IPS DF 19.7 (cell line): Measurements from ENCODE around the gene CST11.
A peak's percentile ranks its signal among the peaks of the same experiment; 100 is the strongest.

ENCODE experiments used
- DNase-seq: peaks from one replicate; pipeline ENCODE4 v3.0.0-alpha.2; 2013; ENCODE audit warnings: low read depth, low spot score

The CST11 gene

GRCh38 chr20:23420943-23421931 is 31.4 kb downstream of the CST11 start, which contains the start of gene NAPB:
NAPB (minus strand) TSS chr20:23421488; CDS start chr20:23421402, 86 bp downstream.
- peak; percentile 79 for DNase-seq

DNA sequence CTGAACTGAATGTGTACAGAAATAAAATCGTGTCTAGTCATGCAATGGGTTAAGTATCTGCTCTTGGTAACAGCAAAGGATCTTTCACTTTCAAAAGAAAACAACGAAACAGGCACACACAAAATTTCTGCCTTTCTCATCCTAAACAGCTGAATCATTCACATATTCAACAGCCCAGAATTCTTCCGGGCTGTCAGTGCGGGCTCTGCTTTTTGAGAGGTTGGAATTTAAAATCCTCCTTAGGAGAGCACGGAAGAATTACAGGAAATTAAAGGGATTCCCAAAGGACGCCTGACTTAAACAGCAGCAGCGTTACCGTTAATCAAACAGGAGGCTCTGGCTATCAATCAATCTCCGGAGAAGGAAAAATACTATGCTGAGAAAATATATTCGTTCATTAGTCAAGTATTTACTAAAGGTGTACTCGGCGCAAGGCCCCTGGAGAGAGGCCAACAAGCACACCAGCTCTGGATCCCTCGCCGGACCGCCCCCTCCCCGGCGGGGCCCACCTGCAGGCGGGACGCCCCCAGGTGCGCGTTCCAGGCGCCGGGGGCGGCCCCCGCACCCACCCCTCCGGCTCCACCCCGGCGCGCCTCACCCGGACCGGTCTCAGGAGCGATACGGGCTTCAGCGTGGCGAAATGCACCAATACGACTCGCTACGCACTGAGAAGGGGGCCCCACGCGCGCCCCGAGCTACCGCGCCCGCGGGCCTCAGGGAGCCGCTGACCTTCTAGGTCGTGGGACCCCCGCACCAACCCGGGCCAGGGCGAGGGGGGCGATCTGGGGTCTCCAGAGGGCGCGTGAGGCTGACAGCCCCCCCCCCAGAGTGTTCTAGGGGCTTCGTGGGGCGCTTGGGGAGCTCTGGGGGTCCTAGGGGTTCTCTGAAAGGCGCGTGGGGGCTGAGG is 32.4 kb downstream of the CST11 start:
- DNase-seq: no peak

- DNase-seq: no peak
Observed at GRCh38 chr20:23419657-23419994, 33.0 kb downstream of the CST11 start.

GRCh38 chr20:23417861-23418260 is 34.8 kb downstream of the CST11 start:
- no peak for DNase-seq

DNA sequence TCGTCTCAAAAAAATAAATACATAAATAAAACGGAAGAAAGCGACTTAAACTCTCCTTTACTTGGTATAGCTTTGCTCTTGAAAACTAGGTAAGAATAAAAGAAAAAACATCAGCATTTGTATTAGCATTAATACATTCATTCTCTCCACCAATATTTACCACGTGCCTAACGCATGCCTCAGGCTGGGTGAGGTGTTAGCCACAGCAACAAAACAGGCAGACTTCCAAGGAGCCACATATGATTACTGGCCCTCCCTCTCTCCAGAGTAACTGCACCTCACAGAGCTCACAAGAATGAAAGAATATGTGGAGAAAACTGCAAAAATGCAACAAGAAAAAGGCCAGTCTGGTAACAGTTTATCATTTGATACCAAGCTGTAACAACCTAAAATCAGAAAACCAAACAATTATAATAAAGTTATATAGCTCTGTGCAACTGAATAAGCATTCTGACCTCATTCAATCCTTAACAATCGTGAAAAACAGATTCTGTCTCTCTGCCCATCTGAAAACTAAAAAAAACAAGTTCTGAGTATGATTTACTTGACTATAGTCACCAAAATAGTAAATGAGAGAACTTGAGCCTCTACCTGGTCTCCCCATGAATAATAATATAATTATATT is 36.6 kb downstream of the CST11 start:
- no peak for DNase-seq

- no peak for DNase-seq
Observed at GRCh38 chr20:23415555-23415954, 37.1 kb downstream of the CST11 start.

GRCh38 chr20:23414526-23415188 is 38.0 kb downstream of the CST11 start:
- DNase-seq: no peak

- DNase-seq: no peak
Observed at GRCh38 chr20:23413862-23414422, 38.7 kb downstream of the CST11 start.

GRCh38 chr20:23412026-23412425 is 40.6 kb downstream of the CST11 start:
- no peak for DNase-seq

GRCh38 chr20:23410916-23411695 is 41.6 kb downstream of the CST11 start:
- DNase-seq: no peak

DNA sequence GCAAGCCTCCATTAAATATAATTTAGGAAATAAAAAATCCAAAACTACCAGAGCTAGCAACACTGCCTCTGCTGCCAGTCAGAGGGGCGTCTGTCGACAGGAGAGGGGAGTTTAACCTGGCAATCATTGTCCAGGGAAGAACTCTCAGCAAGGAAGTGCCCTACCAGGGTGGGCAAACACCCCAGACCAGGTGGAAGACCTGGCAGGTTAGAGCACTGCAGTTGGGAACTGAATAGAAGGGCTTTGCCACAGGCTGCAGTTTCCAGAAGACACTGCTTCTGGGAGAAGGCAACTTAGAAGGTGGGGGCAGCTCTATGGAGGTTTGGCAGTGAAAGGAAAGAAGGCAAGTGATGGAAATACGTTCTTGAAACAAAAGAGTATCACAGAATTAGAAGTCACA is 42.9 kb downstream of the CST11 start:
- no peak for DNase-seq

DNA sequence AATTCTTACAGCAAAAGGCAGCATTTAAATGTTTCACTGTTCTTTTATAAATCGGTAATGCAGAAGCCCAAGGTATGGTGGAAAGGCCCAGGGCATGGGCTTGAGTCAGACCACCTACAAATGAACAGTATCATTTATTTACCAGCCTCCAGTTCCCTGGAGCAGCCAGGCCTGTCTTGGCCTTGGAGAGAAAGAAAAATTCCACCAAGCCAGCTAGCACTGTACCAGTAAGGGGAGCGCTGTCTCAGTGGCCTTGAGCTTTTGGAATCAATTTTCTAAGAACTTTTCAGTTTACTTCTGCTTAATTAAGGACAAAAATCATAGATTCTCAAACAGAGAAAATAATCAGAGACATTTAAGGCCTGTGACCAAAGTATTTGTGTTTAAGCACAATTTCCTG is 43.7 kb downstream of the CST11 start:
- DNase-seq: no peak

GRCh38 chr20:23407781-23408464 is 44.8 kb downstream of the CST11 start:
- DNase-seq: no peak

DNA sequence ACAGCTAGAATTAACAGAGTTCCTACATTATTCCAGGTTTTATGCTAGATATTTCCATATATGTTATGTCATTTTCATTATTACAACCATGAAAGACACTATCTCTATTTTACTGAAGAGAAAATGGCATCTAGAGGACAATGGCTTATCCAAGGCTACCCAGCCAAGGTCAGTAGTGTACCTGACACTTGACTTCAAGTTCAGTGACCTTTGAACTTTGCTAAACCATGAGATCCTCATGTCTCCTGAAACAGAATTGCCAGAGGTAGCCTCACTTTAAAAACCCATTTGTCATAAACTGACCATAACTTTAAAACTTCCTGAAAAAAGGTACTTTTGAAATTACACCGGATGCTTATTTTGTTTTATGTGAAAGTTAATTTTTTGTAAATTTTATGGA is 45.8 kb downstream of the CST11 start:
- no peak for DNase-seq

DNA sequence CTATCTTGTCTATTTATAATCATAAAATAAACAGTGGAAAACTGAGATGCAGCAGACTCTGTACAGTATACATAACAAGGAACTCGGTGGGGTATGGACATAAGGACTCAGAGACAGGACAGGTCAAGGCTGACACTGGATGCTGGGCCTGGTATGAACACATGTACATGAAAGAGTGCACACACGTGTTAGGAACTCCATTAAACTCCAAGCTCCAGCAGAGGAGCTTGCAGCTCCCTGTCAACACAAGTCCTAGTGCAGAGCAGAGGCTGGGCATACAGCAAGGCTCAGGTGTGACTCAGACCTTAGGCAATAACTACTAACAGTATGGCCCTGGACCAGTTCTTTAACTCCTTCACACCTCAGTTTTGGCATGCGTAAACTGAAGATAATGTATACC is 48.5 kb downstream of the CST11 start:
- no peak for DNase-seq

DNA sequence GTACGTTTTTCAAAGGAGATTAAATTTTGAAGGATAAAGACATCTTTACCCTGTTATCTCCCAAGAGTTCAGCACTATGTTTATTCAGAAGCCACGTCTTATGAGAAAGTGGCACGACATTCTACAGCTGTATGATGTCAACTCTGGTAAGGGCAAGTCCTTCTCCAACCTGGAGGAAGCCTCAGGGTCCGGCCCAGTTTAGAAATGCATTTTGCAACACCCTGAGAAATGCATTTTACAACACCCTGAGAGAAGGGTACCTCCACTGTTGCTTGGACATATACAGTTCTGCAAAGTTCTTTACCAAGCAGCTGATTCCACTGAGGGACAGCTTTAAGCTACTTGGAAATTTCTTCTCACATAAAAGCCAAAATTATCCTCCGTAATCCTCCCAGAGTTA is 48.9 kb downstream of the CST11 start:
- DNase-seq: no peak

- DNase-seq: no peak
Observed at GRCh38 chr20:23401051-23401450, 51.6 kb downstream of the CST11 start.
